CMK (cell line): ENCODE data around the gene CCT4.
"Not testable (repeated sequence)": the region's sequence is repeated elsewhere in the genome, so short reads cannot be mapped to it uniquely, and the experiment has no call there.

Source experiments
- DNase-seq: peaks from one replicate; pipeline ENCODE4 v3.0.0-alpha.2; 2010; ENCODE audit warnings: low read depth

Gene CCT4, protein sequence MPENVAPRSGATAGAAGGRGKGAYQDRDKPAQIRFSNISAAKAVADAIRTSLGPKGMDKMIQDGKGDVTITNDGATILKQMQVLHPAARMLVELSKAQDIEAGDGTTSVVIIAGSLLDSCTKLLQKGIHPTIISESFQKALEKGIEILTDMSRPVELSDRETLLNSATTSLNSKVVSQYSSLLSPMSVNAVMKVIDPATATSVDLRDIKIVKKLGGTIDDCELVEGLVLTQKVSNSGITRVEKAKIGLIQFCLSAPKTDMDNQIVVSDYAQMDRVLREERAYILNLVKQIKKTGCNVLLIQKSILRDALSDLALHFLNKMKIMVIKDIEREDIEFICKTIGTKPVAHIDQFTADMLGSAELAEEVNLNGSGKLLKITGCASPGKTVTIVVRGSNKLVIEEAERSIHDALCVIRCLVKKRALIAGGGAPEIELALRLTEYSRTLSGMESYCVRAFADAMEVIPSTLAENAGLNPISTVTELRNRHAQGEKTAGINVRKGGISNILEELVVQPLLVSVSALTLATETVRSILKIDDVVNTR

DNA sequence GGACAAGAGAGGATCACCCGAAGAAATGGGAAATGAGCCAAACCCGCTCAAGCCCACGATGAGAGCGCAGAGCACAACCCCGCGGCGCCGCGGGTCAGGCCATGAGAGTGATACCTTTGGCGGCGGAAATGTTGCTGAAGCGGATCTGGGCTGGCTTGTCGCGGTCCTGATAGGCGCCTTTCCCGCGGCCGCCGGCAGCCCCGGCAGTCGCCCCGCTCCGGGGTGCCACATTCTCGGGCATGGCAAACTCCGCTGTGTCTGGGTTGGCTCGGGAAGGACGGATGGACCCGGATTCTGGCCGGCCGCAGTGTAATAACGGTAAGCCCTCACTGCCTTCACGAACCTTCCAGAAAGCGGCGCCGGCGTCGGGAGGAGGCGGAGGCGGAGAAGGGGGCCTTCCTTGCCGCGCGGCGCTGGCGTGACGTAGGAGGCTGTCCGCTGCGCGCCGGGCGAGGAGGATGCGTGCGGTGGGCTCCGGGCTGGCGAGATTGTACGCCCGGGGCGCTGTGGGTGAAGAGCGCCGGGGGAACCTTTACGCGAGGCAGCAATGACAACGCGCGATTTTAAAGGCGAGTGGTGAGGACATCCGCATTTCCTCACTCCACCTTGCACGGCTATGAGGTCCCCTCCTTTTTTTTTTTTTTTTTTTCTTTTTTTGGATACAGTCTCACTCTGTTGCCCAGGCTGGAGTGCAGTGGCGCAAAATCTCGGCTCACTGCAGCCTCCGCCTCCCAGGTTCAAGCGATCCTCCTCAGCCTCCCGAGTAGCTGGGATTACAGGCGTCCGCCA is at the start of gene CCT4:
CCT4 (minus strand) TSS at position 390 of the 789 bp plus-strand sequence; CDS start at position 241, 149 bp downstream.
- DNase-seq, result peak; percentile 80

- DNase-seq, result no peak
These were observed 49.4 kb upstream of the CCT4 start for GRCh38 chr2:61937886-61938285.

GRCh38 chr2:61937098-61937497 is 48.6 kb upstream of the CCT4 start:
- DNase-seq, result no peak

- no peak for DNase-seq
These were observed 40.5 kb upstream of the CCT4 start for GRCh38 chr2:61928826-61929461.

GRCh38 chr2:61926531-61927477 is 38.3 kb upstream of the CCT4 start:
- DNase-seq, result no peak

DNA sequence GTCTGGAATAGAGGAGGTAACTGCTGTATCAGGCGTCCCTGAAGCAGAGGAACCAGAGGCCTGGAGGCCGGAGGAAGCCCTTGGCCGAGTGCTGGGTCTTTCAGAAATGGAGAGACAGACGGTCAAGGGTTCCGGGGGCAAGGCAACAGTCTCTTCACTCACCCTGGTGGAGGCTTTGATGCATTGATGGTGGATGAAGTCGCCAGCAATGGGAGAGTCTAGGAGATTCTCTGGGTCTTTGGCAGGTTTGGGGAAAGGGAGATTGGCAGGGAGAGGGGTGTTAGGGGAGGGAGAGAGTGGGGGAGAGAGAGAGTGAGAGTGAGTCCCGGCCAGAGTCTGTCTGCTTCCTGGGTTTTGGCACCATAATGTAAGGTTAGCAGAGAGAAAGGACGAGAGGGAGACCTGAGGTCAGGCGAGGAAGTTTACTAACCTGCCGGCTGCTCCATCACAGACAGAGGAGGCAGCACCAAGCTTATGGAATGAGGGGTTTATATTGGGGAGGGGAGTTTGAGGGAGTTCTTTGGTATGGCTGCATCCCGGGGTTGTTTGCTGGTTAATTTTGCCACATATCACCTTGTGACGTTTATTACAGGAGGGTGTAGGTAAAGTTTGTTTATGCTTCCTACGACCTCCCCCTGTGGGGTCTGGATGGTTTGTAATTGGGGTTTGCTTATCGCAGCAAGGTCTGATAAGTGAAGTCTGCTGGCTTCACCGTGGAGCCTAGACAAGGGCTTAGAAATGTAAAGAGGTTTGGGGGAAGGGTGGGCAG is 36.6 kb upstream of the CCT4 start:
- no peak for DNase-seq

- no peak for DNase-seq
These were observed 34.3 kb upstream of the CCT4 start for GRCh38 chr2:61922714-61923113.

DNA sequence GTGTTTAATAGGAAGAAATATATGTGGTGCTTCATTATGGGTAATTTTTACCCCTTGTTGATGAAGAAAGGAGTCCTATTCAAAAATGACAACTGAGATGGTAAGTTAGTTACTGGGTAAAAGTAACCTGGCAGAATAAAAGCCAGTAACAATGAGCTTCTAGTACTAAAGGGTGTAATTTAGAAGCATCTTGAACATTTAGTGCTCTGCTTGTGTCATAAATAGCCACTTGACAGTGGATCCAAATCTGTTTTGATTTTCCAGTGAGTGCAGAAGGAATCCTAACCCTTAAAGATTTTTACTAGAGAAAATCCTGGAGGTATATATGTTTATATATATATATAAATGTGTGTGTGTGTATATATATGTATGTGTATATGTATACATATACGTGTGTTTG is 32.1 kb upstream of the CCT4 start:
- no peak for DNase-seq

- DNase-seq, result not testable (repeated sequence)
These were observed 26.3 kb upstream of the CCT4 start for GRCh38 chr2:61914794-61915193.

- DNase-seq, result no peak
These were observed 23.1 kb upstream of the CCT4 start for GRCh38 chr2:61911510-61911909.

DNA sequence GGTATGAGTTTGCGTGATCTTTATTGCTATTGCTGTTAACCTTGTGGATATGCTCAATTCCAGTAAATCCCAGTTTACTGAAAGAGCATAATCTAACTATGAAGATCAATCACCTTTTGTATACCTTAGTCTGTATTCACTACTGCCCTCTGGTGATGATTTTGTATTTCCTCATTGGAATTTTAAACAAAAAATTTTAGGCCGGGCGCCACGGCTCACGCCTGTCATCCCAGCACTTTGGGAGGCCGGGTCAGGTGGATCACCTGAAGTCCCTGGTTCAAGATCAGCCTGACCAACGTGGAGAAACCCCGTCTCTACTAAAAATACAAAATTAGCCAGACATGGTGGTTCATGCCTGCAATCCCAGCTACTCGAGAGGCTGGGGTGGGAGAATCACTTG is 22.1 kb upstream of the CCT4 start:
- DNase-seq, result no peak

GRCh38 chr2:61909116-61909515 is 20.7 kb upstream of the CCT4 start:
- no peak for DNase-seq

- DNase-seq, result no peak
These were observed 17.7 kb upstream of the CCT4 start for GRCh38 chr2:61906186-61906470.

DNA sequence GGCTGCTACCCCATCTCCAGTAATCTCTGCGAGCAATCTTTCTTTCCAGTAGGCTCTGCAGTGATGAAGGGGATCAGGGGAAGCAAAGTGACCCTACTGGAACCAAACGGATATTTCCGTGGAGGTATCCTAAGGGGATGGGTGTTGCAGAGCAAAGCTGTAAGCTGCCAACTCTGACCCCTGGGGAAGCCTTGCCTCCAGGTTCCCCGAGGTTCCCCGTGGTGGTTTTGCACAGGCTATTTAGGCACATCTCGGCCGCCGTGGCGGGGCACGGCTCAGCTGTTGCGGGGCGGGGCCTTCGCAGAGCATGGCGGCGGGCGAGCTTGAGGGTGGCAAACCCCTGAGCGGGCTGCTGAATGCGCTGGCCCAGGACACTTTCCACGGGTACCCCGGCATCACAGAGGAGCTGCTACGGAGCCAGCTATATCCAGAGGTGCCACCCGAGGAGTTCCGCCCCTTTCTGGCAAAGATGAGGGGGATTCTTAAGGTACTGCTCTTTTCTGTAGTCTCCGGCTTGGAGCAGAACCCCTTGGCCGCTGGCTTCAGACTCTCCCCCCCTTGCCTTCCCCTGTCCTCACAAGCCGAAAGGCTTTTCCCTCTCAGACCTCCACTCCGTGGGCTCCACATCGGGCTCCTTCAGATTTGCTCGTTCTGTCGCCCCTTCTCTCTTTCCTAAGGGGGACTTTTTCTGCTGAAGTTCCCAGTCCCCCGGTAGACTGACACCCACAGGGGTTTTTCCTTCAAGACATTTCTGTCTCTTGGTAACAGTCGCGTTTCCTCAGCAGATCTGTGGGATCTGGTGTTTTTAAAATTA is 17.1 kb upstream of the CCT4 start, which contains the start of gene COMMD1:
COMMD1 (plus strand) TSS at position 303 of the 814 bp plus-strand sequence; CDS start at position 308, 5 bp downstream.
- no peak for DNase-seq

DNA sequence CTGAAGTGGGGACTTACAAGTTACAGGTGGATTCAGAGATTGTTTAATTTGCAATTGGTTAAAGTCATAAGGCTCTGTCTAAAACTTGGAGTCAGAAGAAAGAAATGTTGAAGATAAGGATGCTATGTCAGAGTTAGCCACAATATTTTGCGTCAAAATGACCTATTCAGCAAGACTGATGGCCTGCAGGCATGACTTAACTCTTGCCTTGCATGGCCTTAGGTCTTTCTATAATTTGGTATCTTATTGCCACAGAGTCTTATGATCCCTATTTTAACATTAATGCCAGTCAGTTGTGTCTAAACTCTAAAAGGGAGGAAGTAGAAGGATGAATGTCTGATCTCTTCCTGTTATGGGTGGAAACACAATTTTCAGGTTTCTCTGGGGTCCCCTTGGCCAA is 11.8 kb upstream of the CCT4 start:
- no peak for DNase-seq

DNA sequence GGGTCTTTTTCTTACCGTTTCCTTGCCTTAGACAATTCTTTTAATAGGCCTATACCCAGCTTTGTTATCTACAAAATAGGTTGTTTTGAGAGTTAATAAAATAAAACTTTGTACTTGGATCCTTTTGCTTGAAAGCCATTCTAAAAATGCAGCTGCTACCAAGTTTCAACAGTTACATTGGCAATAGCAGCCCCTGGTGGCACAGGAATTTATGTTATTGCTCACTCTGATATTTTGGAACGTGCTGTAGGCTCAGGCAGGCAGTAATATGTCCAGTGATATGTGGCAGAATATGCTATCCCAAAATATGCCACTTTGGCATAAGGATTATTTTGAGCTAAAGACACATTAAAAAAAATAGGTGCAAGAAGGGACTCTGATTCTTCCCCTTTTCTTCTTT is 10.4 kb upstream of the CCT4 start:
- DNase-seq, result no peak

- no peak for DNase-seq
These were observed 664 bp downstream of the CCT4 start for GRCh38 chr2:61887717-61888266.

GRCh38 chr2:61885896-61886603 is 2.4 kb downstream of the CCT4 start:
- DNase-seq, result no peak

GRCh38 chr2:61882850-61883249 is 5.6 kb downstream of the CCT4 start:
- no peak for DNase-seq
